Central memory CD4-positive, alpha-beta T cell (primary cell): Measurements from ENCODE around the gene TPBGL.

Experiments used
- DNase-seq: peaks from one replicate; pipeline ENCODE4 v3.0.0; 2022
- total RNA-seq, 3 experiments: gene quantifications; one replicate each; lab custom pipeline; 2026; lab: John Stamatoyannopoulos, UW

Gene TPBGL
- 0.11 to 0.58 (median 0.27) reads per million in 3 experiments for total RNA-seq

- DNase-seq: no peak
Measured at GRCh38 chr11:75240311-75241035, at the start of gene TPBGL. Gene TPBGL, plus strand, starts transcription at chr11:75240774. Its CDS starts 276 bp downstream, at chr11:75241050.

- no peak for DNase-seq
Measured at GRCh38 chr11:75191330-75191717, 49.2 kb upstream of the TPBGL start.

- no peak for DNase-seq
Measured at GRCh38 chr11:75193271-75193670, 47.3 kb upstream of the TPBGL start.

GRCh38 chr11:75193711-75194110 lies 46.9 kb upstream of the TPBGL start:
- DNase-seq: no peak

GRCh38 chr11:75194147-75194546 lies 46.4 kb upstream of the TPBGL start:
- no peak for DNase-seq

- no peak for DNase-seq
Measured at GRCh38 chr11:75195167-75195962, 45.2 kb upstream of the TPBGL start.

- DNase-seq: no peak
Measured at GRCh38 chr11:75196426-75196825, 44.1 kb upstream of the TPBGL start.

GRCh38 chr11:75197512-75198277 lies 42.9 kb upstream of the TPBGL start:
- no peak for DNase-seq

- DNase-seq: no peak
Measured at GRCh38 chr11:75198278-75198973, 42.1 kb upstream of the TPBGL start.

- DNase-seq: no peak
Measured at GRCh38 chr11:75199412-75199955, 41.1 kb upstream of the TPBGL start.

GRCh38 chr11:75200051-75200450 lies 40.5 kb upstream of the TPBGL start:
- no peak for DNase-seq

GRCh38 chr11:75200531-75200930 lies 40.0 kb upstream of the TPBGL start:
- DNase-seq: no peak

- DNase-seq: no peak
Measured at GRCh38 chr11:75201771-75202170, 38.8 kb upstream of the TPBGL start.

GRCh38 chr11:75202195-75202594 lies 38.4 kb upstream of the TPBGL start:
- DNase-seq: no peak

- no peak for DNase-seq
Measured at GRCh38 chr11:75203138-75203537, 37.4 kb upstream of the TPBGL start.

GRCh38 chr11:75203641-75204011 lies 36.9 kb upstream of the TPBGL start:
- DNase-seq: no peak

- DNase-seq: no peak
Measured at GRCh38 chr11:75204012-75204674, 36.4 kb upstream of the TPBGL start.

GRCh38 chr11:75204685-75205563 lies 35.6 kb upstream of the TPBGL start:
- peak; percentile 60 for DNase-seq

GRCh38 chr11:75205564-75206020 lies 35.0 kb upstream of the TPBGL start:
- DNase-seq: no peak

GRCh38 chr11:75208446-75208845 lies 32.1 kb upstream of the TPBGL start:
- no peak for DNase-seq

- DNase-seq: no peak
Measured at GRCh38 chr11:75212411-75212810, 28.2 kb upstream of the TPBGL start.
